NCI-H748 (cell line): ENCODE data around the gene UBLCP1.

ENCODE experiments used
- DNase-seq: peaks from one replicate; lab custom pipeline; 2025; ENCODE audit not compliant: unreplicated experiment; lab: John Stamatoyannopoulos, UW

Gene UBLCP1

DNA sequence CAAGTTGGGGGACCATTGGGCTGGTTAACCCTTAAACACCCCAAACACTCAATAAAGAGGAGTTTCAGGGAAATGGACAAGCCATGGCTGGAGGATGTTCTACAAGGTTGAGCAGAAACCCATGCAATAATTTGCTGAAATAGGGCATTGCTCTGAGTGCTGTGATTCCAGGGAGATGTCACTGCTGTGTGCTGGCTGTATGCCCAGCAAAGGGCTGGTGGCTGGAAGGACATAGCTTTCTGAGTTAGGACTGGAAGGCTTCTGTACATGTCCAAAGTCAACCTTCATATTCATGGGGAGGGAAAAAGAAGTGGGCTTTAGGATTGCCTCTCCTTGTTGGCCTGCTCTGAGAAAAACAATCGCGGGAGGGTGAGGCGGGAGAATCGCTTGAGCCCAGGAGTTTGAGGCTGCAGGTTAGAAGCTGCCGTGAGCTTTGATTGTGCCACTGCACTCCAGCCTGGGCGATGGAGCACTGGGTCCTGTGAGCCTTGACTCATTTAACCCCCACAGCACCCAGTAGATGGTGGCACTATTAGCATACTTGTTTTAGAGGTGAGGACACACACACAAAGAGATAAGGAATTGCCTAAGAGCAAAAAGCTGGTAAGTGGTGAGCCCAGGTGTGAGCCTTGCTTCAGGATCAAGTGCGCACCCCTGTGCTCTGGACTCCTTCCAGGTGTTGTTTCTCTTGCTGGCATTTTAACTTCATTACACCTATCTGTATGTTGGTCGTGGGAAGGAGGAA, 46.8 kb downstream of the UBLCP1 start:
- DNase-seq, result no peak

DNA sequence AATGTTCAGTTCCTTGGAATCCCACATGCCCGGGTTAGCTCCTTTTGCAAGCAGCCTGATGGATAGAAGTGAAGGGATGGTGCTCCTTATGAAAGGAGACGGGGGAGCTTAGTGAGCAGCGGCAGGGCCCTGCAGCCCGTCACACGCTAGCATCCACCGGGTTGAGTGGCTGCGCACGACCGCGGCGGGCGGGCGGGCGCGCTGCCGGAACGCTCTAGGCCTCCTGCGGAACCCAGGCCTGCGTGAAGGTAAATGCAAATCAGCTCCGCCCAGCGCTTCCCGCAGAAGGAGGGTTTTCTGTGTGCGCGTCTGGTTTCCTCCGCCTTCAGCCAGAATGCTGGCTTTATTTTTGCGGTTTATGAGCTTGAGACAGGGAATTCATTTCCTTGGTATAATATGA, 47.4 kb downstream of the UBLCP1 start:
- DNase-seq, result peak; percentile 77

DNA sequence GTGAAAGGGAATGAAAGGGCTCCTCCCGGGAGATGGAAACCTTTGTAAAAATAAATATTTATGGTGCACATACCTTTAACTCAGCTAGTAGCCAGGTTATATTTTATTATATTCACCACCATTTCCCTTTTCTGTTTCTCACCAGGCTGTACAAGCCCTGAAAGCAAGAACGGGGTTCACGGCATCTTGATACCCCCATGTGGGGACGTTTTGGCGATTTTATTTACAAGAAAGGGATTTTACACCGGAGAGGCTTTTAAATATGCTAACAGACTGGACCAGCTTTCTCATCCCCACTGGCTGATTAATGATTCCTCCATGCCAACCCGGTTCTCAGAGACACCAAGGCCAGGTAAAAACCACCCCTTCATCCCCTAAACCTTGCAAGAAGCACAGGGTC, 48.0 kb downstream of the UBLCP1 start:
- no peak for DNase-seq

DNA sequence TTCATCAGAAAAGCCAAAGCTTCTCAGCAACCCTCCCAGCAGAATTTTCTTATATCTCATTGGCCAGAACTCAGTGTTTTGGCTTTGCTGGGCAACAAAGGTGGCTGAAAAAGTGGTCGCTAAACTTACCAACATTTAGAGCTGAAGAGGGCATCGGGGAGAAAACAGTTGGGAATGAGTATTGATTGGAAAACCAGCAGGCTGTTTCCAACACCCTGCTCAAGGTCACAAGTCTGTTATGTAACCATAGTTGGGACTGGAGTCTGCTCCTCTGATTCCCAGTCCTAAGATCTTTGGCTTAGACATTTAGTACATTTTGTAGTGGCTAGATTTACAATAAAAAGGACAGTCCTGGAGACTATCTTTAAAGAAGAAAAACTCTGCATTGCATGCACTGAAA, 50.1 kb downstream of the UBLCP1 start:
- no peak for DNase-seq

DNA sequence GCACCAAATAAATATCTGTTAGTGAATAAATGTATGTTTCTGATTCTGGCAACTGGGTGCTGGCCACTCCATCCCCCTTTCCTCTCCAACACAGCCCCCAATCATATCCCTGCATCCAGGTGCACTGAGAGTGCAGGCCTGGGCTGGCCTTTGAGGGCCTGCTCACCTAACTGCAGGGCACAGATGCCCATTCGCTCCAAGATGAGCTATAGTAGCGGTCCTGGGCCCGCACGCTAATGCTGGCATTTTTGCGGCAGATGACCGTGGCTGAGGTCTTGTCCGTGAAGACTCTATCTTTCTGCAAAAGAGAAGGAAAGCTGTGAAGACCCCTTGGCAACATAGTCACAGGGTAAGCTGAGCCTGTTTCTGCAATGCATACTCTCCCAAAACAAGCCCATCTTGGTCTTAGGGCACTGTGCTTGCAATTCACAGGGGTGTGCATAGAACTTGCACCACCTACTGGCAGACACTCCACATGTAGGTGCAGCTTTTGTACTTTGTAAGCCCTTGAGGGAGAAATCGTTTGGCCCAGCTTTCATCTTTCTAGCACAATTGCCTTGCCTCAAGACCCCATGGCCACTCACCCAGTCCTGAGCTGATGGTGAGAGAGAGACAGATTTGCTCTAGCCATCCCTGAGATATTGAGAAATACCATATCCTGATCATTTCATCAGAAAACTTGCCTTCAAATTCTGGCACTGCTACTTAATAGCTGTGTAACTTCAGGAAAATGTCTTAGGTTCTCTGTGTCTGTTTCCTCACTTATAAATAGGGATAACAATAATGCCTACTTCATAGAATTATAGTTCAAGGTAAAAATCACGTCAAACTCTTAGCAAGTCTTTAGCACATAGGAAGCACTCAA, 53.7 kb downstream of the UBLCP1 start:
- DNase-seq, result peak; percentile 44

DNA sequence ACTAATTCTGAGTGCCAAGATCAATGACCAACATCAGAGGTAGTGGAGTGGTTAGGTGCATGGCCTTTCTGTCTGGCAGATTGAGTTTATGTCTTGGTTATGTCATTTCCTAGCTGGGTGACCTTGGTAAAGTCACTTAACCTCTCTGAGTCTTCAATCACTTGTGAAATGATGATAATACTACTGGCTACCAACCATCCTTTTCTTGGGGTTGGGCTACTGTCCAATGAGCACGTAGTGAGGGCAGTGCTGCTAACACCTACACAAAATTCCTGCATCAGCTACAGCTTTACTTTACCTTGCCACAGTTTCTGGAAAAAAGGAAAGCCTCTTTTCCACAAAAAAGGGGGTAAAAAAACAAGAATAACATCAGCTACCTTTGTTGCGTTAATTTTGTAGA, 54.8 kb downstream of the UBLCP1 start:
- DNase-seq, result no peak

DNA sequence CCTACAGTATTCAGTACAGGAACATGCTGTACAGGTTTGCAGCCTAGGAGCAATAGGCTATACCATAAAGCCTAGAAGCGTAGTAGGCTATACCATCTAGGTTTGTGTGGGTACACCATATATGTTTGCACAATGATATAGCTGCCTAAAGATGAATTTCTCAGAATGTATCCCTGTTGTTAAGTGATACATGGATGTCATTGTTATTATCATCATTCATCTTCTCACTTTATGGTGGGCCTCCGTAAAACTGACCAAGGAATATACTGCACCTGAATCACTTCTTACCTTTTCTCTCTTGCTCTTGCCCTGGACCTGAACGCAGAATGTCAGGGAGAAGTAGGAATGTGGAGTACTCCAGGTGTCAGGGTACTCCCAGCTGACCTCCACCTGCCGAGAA, 55.4 kb downstream of the UBLCP1 start:
- DNase-seq, result no peak

DNA sequence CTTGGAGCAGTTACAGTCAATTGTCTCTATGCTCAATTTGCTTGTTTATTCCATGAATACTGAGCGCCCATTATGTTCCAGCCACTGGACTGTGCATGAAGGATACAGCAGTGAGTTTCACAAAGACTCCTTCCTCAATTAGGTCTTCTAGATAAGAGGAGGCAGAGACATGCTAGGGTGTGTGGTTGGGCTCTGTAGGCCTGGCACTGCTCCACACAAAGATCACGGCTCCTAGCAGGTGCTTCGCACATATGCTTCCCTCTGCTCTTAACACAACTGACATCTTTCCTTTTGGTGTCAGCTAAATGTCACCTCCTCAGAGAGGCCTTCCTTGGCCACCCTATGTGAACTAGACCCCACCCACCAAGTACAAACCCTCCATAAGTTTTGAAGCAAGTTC, 56.3 kb downstream of the UBLCP1 start:
- no peak for DNase-seq

DNA sequence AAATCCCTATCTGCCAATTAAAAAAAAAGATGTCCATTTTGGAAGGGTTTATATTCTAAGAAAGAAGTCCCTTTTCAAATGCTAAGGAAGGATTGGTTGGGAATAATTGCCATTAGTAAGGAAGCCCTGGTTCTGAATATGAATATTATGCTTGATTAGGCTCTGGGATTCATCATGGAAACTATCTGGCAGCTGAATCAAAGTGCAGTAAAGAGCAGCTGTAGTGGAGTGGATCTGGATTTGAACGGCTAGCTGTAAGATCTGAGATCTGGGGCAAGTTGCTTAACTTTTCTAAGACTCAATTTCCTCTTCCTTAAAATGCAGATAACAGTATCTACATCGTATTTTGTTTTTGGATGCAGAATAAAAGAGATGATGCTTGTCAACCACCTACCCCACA, 56.7 kb downstream of the UBLCP1 start:
- no peak for DNase-seq

DNA sequence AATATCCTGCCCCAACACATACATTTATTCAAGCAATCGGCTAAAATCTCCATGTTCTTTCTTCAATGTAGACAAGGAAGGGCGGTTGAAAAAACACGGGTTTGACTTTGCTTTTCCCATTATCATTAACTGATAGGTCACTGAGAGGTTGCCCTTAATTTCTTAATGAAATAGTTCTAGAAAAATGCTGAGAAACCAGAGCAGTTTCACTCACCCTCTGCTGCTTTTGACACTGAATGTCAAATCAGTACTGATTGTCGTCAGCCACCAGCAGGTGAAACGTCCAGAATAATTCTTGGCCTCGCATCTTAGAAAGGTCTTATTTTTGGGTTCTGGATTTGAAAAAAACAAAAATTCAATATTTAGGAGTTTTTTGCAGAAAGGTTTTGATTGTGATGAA, 59.1 kb downstream of the UBLCP1 start:
- DNase-seq, result no peak

DNA sequence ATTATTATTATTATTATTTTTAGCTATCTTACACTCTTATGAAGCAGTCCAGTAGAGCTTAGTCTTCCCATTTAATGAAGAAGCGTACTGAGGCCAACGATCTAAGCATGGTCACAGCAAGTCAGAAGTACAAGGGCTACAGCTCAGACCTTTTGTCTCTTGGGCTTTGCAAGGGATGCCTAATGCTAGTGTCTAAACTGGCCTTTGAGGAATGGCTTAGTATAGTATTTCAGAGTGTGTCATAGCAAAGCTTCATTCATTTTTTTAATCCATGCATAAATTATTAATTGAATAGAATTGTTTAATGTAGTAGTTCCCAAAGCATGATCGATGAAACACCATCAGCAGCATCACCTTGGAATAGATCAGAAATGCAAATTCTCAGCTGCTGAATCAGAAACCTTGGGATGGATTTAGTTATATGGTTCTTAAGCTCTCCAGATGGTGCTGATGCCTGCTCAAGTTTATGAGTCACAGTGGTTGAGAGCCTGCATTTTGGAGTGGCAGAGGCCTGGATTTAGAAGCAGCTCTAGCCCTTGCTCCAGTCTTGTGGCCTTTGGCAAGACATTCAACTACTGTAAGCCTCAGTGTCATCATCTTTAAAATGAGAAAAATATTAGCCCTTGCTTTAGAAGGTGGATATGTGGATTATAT, 61.1 kb downstream of the UBLCP1 start:
- no peak for DNase-seq

DNA sequence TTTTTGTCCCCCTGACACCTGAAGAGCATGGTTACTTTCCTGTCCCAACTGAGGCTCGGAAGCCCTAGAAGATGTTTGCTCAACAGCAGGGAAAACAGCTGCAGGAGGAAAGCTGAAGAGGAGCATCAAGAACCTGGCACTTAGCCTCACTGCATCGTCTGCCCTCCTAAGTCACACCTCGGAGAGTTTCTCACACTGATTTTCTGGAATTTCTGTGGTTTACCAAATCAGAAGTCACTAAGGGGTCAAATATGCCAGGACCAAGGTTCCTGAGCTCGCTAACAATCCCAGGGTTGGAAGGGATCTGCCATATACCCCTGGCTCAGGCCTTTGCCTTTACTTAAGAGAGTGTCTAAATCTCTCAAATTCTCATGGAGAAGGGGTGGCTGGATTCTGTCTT, 61.9 kb downstream of the UBLCP1 start:
- no peak for DNase-seq

DNA sequence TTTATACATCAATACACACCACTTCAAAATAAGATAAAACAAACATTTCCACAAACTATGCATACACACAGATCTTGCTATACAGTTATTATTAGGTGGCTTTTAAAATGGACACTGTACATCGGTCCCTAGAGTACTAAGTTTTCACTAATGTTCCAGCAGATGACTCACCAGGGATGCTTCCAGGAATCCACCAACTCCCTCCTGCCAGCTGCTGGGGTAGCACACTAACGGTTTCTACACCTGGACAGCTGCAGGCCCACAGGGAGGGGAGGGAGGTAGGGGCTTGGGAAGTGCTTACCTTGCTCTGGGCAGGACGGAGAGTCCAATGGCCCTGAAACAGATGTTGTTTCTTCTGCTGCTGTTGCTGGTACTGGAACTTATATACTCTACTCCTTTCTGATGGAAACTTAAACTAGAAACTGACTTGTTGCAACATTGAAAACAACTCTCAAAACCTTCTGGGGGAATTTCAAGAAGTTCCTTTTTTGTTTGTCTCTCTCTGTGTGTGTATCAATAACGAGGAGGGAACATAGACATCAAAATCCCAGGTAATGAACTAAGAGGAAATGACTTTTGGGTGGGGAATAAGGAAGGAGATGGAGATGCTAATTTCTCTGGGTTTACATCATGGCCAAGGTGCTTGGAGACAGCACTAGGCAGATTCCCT, 67.2 kb downstream of the UBLCP1 start, which contains the start of gene IL12B:
TSS of gene IL12B (minus strand) at position 357 of the 670 bp plus-strand sequence. CDS start 3,705 bp downstream, outside the sequence.
- no peak for DNase-seq

DNA sequence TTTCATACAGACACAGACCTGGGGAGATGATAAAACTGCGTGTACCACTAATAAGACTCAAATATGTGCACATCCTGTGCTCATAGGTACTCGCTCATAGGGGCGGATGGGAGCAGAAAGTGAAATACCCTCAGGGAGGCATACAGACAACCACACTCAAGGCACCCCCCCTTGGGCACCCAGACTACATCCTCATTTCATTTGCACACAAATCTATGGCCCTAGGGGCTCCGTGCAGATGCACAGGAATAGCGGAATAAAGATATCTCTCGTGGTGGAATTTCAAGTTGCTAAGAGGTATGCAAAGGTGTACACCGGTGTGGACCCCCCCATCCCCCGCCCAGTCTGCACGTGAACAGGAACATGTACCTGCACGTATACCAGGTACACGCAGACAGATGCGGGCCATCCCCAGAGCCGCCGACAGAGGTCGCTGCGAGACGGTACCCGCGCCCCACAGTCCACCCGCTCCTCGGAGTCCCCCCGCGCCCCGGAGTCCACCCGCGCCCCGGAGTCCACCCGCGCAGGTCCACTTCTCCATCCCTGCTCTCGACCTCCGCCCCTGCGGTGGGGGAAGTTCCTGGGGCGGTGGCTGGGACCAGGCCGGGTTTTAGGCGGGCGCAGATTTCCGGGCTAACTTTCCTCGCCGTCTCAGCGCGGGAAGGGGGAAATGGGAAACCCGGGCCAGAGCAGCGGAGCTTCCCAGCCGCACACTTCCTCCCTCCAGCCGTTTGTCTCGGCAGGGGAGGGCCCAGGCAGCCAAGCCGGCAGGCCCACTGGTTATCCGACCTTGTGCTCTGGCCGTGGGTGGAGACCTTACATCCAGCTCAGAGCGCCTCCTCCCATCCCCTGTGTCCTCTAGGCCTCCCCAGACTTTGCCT, 68.2 kb downstream of the UBLCP1 start:
- DNase-seq, result peak; percentile 71

DNA sequence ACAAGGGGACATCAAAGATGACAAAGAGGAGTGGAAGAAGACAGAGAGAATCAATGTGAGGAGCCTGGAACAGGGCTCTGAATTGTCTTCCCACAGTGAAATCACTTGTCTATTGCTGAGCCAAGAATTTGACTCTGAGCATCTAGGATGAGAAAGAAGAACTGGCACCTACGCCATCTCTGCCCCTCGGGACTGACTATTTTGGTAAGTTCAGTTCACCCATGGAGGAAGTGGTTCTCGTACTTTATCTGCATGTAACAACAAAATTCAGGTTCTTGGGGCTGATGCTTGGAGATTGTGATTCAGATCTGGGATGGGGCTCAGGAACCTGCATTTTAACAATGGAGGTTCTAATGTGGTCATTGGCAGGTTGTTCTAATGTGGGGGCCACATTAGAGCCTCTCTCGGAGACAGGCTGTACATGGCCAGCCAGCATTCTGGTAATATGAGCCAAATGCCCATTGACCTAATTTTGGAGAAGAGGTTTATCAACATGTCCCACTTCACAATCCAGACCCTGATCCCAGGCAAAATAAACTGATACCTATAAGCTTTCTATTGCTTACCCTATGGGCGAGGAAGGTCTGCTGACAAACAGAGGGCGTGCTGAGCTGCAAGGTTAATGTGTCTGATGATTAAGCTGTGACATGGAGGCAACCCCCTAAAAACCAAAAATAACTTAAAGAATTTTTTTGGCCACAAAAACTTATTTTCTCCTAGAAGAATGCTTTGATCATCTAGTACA, 69.9 kb downstream of the UBLCP1 start:
- no peak for DNase-seq

DNA sequence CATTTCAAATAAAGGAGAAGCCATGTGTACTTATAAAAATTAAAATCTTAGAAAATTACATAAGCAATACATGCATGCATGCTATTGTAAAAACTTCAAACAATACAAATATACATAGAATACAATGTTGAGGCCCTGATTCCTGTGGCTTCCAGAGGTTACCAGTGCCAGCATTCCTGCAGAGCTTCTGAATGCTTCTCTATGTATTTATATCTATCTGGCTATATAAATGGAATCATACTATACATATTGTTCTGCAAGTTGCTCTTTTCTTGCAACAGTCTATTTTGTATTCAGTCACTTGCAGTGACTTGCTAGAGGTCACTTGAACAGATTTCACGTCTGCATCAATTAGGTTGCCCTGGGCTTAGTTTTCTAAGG, 70.4 kb downstream of the UBLCP1 start:
- no peak for DNase-seq
